A549 (cell line): ENCODE data around the gene GALNT7.

Experiments used
- EP300 ChIP-seq, 2 experiments: fragments of >200 bp; sonication (Bioruptor Twin); formaldehyde crosslinking; IDR thresholded peaks; 2 replicates in 1 of 2; 3 replicates in 1 of 2; pipeline ENCODE4 v1.6.1; 2016 to 2017
- JUNB ChIP-seq: fragments of >200 bp; sonication (Bioruptor Twin); formaldehyde crosslinking; IDR thresholded peaks from 2 replicates; pipeline ENCODE4 v1.6.1; 2016
- MAFK ChIP-seq: fragments of 450-650 bp; IDR thresholded peaks from 2 replicates; pipeline ENCODE4 v1.6.1; 2014; ENCODE audit not compliant: partially characterized antibody
- PBX3 ChIP-seq: IDR thresholded peaks from 2 replicates; pipeline ENCODE4 v1.6.1; 2012
- TF ChIP-seq, protein P1 (sequence below): fragments of >200 bp; sonication (Bioruptor Twin); formaldehyde crosslinking; IDR thresholded peaks from 3 replicates; pipeline ENCODE4 v1.5.1; 2016
- TF ChIP-seq, protein P2 (sequence below): fragments of 200-600 bp; sonication (generic); IDR thresholded peaks from 2 replicates; pipeline ENCODE4 v1.6.1; 2016; ENCODE audit warnings: antibody characterized with exemption, mild to moderate bottlenecking, moderate library complexity

GRCh38 chr4:173237762-173238161, 69.2 kb downstream of the GALNT7 start:
- TF ChIP-seq, protein P1, sequence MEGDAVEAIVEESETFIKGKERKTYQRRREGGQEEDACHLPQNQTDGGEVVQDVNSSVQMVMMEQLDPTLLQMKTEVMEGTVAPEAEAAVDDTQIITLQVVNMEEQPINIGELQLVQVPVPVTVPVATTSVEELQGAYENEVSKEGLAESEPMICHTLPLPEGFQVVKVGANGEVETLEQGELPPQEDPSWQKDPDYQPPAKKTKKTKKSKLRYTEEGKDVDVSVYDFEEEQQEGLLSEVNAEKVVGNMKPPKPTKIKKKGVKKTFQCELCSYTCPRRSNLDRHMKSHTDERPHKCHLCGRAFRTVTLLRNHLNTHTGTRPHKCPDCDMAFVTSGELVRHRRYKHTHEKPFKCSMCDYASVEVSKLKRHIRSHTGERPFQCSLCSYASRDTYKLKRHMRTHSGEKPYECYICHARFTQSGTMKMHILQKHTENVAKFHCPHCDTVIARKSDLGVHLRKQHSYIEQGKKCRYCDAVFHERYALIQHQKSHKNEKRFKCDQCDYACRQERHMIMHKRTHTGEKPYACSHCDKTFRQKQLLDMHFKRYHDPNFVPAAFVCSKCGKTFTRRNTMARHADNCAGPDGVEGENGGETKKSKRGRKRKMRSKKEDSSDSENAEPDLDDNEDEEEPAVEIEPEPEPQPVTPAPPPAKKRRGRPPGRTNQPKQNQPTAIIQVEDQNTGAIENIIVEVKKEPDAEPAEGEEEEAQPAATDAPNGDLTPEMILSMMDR: no peak
- TF ChIP-seq EP300 (IDR thresholded peaks at IDR 0.05) (no peak), JUNB (no peak), PBX3 (no peak), MAFK (no peak)
- TF ChIP-seq, protein P2, sequence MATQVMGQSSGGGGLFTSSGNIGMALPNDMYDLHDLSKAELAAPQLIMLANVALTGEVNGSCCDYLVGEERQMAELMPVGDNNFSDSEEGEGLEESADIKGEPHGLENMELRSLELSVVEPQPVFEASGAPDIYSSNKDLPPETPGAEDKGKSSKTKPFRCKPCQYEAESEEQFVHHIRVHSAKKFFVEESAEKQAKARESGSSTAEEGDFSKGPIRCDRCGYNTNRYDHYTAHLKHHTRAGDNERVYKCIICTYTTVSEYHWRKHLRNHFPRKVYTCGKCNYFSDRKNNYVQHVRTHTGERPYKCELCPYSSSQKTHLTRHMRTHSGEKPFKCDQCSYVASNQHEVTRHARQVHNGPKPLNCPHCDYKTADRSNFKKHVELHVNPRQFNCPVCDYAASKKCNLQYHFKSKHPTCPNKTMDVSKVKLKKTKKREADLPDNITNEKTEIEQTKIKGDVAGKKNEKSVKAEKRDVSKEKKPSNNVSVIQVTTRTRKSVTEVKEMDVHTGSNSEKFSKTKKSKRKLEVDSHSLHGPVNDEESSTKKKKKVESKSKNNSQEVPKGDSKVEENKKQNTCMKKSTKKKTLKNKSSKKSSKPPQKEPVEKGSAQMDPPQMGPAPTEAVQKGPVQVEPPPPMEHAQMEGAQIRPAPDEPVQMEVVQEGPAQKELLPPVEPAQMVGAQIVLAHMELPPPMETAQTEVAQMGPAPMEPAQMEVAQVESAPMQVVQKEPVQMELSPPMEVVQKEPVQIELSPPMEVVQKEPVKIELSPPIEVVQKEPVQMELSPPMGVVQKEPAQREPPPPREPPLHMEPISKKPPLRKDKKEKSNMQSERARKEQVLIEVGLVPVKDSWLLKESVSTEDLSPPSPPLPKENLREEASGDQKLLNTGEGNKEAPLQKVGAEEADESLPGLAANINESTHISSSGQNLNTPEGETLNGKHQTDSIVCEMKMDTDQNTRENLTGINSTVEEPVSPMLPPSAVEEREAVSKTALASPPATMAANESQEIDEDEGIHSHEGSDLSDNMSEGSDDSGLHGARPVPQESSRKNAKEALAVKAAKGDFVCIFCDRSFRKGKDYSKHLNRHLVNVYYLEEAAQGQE: no peak
